Measurements from ENCODE around the gene TMEM212.

DNA sequence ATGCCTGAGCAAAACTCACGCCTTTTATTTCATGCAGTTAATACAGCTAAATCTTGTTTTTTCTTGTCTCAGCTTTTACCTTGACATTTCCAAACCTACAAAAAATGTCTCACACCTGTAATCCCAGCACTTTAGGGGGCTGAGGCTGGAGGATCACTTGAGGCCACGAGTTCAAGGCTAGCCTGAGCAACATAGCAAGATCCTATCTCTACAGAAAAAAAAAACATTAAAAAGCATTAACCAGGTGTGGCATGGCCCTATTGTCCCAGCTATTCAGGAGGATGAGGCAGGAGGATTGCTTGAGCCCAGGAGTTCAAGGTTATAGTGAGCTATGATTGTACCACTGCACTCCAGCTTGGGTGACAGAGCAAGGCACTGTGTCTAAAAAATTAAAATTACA is 3.9 kb upstream of the TMEM212 start:
- no peak for TF ChIP-seq ESRRA (IDR thresholded peaks at IDR 0.05; ENCODE audit: borderline replicate concordance, low read depth)
- no peak for TF ChIP-seq LEF1 (IDR thresholded peaks at IDR 0.05)
